ENCODE data around the gene MYB.
"Not testable (repeated sequence)": the region's sequence is repeated elsewhere in the genome, so short reads cannot be mapped to it uniquely, and the experiment has no call there.

The MYB gene

DNA sequence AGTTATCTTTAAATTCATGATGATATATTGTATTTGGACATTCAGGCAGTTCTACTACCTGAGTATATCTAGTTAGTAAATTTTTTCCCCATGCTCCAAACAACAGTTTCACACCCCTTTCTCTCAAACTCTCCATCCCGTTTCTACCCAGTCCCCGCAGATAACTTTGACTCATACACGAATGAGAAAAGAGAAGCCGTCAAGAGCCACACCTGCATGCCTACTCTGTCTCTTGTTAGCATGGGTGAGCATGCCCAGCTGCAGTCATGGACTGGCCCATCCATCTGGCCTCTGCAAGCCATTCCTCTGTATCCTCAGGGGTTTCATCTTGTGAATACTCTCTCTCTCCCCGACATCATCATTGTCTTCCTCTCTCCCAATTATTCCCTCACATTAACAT, 41.5 kb downstream of the MYB start:
- DNase-seq (ENCODE audit: low spot score): no peak

- no peak for DNase-seq (ENCODE audit: low spot score)
Measured at GRCh38 chr6:135224037-135224647, 43.0 kb downstream of the MYB start.

DNA sequence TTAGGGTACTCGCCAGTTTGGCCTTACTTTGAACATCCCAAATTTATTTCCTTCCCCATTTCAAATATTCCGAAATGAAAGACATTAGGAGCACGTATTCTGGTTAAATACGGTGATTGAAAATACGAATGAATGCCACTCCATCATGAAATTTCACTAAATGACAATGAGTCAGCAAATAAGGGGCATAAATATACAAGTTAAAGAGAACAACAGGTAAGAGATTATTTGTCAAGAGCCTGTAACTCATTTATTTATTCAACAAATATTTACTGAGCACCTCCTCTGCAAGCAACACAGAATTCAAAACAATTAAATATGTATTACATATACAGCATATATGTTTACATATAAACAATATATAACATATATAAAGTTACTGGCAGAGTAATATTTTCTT, 44.8 kb downstream of the MYB start:
- DNase-seq (ENCODE audit: low spot score): no peak

DNA sequence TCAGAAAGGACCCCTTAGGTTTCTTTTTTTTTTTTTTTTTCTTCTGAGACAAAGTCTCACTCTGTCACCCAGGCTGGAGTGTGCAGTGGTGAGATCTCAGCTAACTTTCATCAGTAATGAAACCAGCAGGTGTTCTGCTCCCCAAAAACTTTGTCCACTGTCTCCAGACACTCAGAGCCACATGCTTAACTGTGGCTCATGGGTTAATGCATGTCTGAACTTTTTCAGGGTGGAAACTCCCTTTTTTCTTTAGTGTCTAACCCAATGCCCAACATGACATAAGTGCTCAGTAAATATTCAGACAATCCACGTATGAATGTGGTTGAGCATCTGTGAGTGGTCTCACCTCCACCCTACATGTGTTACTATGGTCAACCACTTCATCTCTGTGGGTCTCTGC, 45.4 kb downstream of the MYB start:
- peak; percentile 19 for DNase-seq (ENCODE audit: low spot score)

DNA sequence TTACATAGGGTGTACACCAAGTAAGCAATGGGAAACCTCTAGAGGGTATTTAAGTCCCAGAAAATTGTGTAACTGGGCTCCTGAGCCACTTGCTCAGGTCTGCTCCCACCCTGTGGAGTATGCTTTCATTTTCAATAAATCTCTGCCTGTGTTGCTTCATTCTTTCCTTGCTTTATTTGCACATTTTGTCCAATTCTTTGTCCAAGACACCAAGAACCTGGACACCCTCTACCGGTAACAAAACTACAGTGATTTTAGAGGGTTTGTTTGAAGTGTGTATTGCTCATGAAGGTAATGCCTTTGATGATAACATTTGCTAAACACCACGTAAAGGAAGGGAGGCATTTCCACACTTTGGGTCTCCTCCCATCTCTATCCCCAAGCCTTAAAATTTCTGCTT, 46.2 kb downstream of the MYB start:
- DNase-seq (ENCODE audit: low spot score): no peak

DNA sequence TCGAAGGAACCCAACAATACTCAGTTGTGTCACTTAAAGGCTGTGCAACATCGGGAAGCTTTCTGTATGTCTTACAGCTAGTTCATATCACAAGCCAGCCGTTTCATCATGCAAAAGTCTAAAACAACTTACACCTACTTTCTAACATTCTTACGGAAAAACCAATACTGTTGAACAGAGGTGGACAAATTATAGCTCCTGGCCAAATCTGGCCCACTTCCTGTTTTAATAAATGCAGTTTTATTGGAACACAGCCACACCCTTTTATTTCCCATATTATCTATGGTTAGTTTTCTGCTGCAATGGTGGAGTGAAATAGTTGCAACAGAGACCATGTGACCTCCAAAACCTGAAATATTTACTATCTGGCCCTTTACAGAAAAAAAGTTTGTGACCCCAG, 46.6 kb downstream of the MYB start:
- DNase-seq (ENCODE audit: low spot score): no peak

DNA sequence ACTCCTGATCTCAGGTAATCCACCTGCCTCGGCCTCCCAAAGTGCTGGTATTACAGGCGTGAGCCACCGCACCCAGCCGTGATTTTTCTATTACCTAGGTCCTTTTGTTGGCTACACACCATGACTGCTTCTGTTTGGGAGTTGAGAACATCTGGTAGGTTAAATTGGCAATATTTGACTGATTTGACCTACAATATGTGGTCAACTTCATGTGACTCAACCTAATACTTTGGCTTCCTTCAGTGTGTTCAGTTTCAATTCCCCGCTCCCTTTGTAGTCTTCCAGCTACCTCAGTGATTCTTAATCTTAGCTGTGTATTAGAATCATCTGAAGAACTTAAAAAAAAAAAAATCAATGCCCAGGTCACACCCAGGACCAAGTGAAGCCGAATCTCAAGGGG, 47.4 kb downstream of the MYB start:
- DNase-seq (ENCODE audit: low spot score): no peak

DNA sequence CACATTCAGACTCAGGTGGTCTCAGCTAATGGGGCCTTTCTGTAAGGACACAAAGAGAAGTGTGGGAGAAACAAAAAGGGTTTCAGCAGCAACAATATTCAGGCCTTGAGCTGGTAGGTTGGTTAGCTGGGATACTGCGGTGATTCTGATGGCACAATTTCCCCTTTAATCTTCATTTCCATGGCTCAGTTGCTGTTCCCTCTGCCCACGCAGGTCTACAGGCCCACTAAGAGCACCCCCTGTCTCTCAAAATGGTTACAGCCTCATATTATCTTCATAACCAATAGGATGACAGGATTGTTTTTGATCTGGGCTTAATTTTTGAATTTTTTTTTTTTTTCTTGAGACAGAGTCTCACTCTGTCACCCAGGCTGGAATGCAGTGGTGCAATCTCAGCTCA, 48.9 kb downstream of the MYB start:
- DNase-seq (ENCODE audit: low spot score): no peak

GRCh38 chr6:135230711-135231468, 49.8 kb downstream of the MYB start:
- DNase-seq (ENCODE audit: low spot score): no peak

GRCh38 chr6:135231469-135231844, 50.3 kb downstream of the MYB start:
- no peak for DNase-seq (ENCODE audit: low spot score)

GRCh38 chr6:135233686-135234491, 52.8 kb downstream of the MYB start:
- no peak for DNase-seq (ENCODE audit: low spot score)

GRCh38 chr6:135234492-135234780, 53.3 kb downstream of the MYB start:
- DNase-seq (ENCODE audit: low spot score): no peak

DNA sequence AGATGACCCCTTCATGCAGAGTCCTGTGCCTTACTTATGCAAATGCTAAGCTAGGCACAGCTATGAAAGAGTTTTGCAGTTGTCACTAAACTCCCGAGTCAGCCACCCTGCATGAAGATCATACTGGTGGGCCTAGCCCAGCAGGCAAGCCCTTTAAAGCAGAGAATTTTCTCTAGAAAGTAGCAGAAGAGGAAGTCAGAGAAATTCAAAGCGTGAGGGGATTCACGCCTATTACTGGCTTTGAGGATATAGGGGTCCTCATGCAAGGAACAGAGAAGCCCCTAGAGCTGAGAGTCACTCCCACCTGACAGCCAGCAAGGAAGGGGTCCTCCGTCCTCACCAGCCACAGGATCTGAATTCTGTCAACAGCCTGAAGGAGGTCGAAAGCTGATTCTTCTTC, 54.6 kb downstream of the MYB start:
- DNase-seq (ENCODE audit: low spot score): no peak

DNA sequence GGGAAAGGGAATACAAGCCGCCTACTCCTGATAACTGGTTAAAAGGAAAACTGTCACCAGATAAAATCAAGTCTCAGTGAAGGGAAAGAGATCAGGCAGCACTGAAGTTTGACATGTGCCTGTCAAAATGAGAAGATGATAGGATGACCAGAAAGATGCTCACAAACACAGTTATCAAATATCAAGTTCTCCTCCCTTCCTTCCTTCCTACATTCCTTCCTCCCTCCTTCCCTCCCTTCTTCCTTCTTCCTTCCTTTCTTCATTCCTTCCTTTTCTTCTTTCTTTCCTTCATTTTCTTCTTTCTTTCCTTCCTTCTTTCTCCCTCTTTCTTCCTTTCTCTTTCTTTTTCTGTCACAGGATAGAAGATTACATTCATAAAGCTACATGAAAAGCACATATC, 55.2 kb downstream of the MYB start:
- DNase-seq (ENCODE audit: low spot score): no peak

DNA sequence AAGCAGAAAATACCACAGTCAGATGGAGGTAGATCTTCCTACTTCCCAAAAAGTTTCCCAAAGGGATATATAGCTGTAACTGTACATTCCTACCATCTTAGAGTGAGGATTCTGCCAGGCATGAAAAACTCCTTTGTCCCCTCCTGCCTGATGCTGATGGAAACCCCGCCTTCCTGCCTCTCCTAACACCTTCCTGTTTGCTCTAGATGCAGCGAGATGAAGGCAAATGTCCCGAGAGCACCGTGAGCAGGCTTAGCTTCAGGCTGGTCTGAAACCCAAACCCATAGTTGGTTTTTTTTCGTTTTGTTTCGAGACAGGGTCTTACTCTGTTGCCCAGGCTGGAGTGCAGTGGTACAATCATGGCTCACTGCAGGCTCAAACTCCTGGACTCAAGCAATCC, 55.6 kb downstream of the MYB start:
- DNase-seq (ENCODE audit: low spot score): no peak

DNA sequence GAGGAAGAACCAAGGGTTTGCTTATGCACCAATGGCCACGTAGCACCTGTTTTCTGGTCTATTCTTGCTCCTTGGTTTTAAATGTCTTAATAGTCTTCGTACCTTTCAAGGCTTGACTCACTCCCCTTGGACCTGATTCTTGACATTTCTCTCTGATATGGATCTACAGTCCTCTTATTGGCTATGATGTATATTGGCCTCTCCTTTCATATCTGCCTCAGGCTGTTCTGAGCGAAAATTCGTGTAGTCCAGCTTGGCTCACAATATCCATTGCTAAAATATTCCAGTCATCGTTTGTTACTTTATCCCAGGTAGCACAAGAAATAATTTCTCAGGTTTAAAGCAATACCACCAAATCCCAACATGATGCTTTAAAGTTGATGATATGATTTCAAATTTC, 59.6 kb downstream of the MYB start:
- no peak for DNase-seq (ENCODE audit: low spot score)

- DNase-seq (ENCODE audit: low spot score): no peak
Measured at GRCh38 chr6:135243871-135244796, 63.0 kb downstream of the MYB start.

- no peak for DNase-seq (ENCODE audit: low spot score)
Measured at GRCh38 chr6:135244805-135245204, 63.7 kb downstream of the MYB start.

DNA sequence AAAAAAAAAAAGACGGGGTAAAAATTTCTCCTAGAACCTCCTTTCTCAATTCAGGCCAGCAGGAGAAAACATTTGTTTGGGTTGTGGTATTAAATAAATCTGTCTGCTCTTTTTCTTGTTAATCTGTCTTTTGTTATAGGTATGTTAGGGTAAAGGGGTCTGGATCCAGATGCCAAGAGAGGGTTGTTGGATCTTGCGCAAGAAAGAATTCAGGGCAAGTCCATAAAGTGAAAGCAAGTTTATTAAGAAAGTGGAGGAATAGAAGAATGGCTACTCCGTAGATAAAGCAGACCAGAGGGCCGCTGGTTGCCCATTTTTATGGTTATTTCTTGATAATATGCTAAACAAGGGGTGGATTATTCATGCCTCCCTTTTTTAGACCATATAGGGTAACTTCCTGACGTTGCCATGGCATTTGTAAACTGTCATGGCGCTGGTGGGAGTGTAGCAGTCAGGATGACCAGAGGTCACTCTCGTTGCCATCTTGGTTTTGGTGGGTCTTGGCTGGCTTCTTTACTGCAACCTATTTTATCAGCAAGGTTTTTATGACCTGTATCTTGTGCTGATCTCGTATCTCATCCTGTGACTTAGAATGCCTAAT, 65.4 kb downstream of the MYB start:
- DNase-seq (ENCODE audit: low spot score): not testable (repeated sequence)

DNA sequence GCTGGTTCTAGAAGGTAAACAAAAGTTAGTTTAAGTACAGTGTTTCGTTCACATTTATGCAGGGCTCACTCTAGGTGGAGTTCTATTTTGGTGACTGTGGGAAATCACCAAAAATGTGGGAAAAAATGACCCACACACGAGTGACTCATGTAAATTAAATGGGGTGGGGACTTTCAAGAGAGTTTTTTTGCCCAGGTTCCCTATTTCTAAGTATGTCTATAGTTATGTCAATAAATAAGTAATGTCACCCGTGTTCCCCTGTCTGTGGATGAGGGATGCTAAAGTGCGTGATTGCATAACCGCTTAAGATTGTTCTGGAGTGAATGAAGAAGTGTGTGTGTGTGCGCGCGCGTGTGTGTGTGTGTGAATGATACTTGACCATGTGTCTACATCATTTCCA, 69.1 kb downstream of the MYB start:
- DNase-seq (ENCODE audit: low spot score): no peak

DNA sequence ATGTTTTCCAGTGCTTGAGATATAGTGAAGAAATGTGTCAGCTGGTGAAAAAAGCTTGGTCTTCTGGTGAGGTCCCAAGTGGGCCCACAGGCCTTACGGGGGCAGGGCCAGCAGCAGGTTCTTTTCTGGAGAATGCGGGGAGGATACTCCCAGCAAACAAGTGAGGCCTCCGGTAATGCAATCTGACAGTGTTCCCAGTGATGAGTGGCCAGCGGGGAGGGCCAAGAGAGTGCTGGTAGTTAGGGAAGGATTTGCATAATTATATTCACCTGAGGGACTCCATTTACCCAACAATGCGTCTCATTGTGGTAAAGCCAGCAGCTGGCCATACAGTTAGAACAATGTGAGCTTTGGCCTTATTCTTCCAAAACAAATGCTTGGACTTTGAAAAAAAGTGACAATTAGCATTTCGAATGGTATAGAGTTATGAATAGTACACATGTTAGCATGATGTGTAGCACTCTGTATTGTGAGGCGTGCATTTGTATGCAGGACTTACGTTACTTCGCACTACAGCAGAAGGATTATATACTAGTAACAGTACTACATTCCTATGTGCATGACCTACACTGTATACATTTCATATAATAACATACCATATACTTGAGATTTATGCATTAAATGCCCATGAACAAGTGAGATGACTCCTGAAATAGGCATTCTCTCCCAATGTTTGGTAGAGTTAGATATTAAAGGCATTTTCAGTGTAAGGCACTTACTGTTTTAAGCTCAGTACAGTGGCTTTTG, 69.8 kb downstream of the MYB start:
- DNase-seq (ENCODE audit: low spot score): no peak

Measured in NAMALWA (cell line).